Aorta (tissue), 5 donors: Measurements from ENCODE around the gene WDFY1. TPM values are rescaled to one million over a fixed set of nuclear protein-coding genes. Genes with fewer than 3 reads are reported as not detected.

ENCODE experiments used
- ATAC-seq: fragments of 200-7000 bp; cut with Tn5 transposase; one replicate; pipeline ENCODE4 v1.9.1; 2022; ENCODE audit warnings: moderate library complexity; ENCODE audit not compliant: low FRiP score
- DNase-seq, 2 donors: peaks; one replicate each; pipeline ENCODE4 v3.0.0-alpha.2; 2020
- H3K27ac ChIP-seq, 2 donors: one replicate each; pipeline ENCODE4 v1.5.1; 2013; ENCODE audit warnings: low read length in 2 of 2, mild to moderate bottlenecking in 2 of 2, moderate library complexity in 2 of 2, control low read depth in 1 of 2, inconsistent platforms in 1 of 2, low read depth in 1 of 2
- H3K27me3 ChIP-seq, 2 donors: one replicate each; pipeline ENCODE4 v1.6.1; 2013; ENCODE audit warnings: control low read depth in 1 of 2, low read length in 1 of 2, mild to moderate bottlenecking in 1 of 2, moderate library complexity in 1 of 2; ENCODE audit not compliant: insufficient read depth in 2 of 2, control insufficient read depth in 1 of 2
- H3K36me3 ChIP-seq, 2 donors: one replicate each; pipeline ENCODE4 v1.6.1; 2013; ENCODE audit warnings: control low read depth in 1 of 2, low read length in 1 of 2, mild to moderate bottlenecking in 1 of 2; ENCODE audit not compliant: insufficient read depth in 2 of 2, control insufficient read depth in 1 of 2
- H3K4me1 ChIP-seq, 2 donors: one replicate each; pipeline ENCODE4 v1.6.1; 2013; ENCODE audit warnings: low read length in 2 of 2, control low read depth in 1 of 2, mild to moderate bottlenecking in 1 of 2, moderate library complexity in 1 of 2; ENCODE audit not compliant: insufficient read depth in 2 of 2, control insufficient read depth in 1 of 2
- H3K4me3 ChIP-seq, 2 donors: one replicate each; pipeline ENCODE4 v1.5.1; 2013; ENCODE audit warnings: low read length in 2 of 2, control low read depth in 1 of 2, mild to moderate bottlenecking in 1 of 2
- H3K9me3 ChIP-seq: one replicate; pipeline ENCODE4 v1.6.1; 2013; ENCODE audit warnings: mild to moderate bottlenecking, low read length; ENCODE audit not compliant: control insufficient read depth
- WGBS, 2 donors: extraction: QIAGEN DNeasy Blood & Tissue Kit; methylation state at CpG; one replicate each; pipeline ENCODE4 v1.1.7; 2013; 5-methylcytosine and 5-hydroxymethylcytosine counted together
- intact Hi-C, 2 donors: fragments of 100-400 bp; cut with DNase I; formaldehyde crosslinking; loops; one replicate each; pipeline versions ENCODE4 v1.14.2 to v1.15.0; 2022
- polyA plus RNA-seq, 2 donors: library from polyadenylated mRNA; stranded (reverse); fragments of 200-250 nt; gene quantifications; one replicate each; pipeline ENCODE4 v1.2.3, GENCODE V29; 2013
- total RNA-seq, 2 donors: library from RNA; stranded (reverse); fragmentation: NEBNext Ultra II Directional; extraction: Animal tissue kit (Norgen Biotek cat#: 25700); gene quantifications; one replicate each; pipeline ENCODE4 v1.2.1, GENCODE V29; 2021
- donor health status: healthy with polysubstance abuse.
- donor health status: Bipolar disorder and iron deficiency.
- donor health status: DM: no; HTN: no; CAD: no.
- donor health status: DM: no; HTN: no; CAD: no.
- donor health status: DM: yes; HTN: yes; CAD: no.

The WDFY1 gene
- total and polyA plus RNA-seq, 4 donors: 17.4 to 56.5 (median 37.1) TPM

DNA sequence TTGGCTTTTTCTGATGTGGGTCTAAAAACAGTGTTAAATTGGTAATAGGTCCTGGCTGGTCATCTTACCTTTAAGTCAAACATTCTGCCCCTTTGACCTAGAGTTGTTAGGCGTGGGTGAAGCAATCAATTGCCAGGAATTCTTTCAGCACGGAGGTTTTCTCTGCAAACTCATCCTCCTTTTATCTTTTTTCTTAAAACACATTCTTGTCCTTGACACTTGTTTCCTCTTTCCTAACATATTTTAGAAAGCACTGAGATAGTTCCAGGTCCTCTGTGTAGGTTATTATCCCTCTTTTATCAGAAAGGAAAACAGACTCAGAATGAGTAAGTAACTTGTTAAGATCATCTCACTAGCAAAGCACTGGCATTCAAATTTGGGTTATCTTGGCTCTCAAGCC is 89.1 kb downstream of the WDFY1 start:
- H3K27ac ChIP-seq: no peak overlapping the region
- peaks cover 0 to 5% of the 10 kb centered on the region in 2 donors for H3K36me3 ChIP-seq
- intact Hi-C loops: no loop called here
- no peaks in the 10 kb centered on the region for H3K9me3 ChIP-seq
- 77 to 86% methylated on average over 2 of the region's 2 CpGs for WGBS, 2 donors
- no peaks in the 10 kb centered on the region for H3K27me3 ChIP-seq
- no peak overlapping the region for H3K4me3 ChIP-seq
- H3K4me1 ChIP-seq: peaks cover 0 to 1% of the 10 kb centered on the region in 2 donors
- no peak for ATAC-seq
- no peak for DNase-seq

DNA sequence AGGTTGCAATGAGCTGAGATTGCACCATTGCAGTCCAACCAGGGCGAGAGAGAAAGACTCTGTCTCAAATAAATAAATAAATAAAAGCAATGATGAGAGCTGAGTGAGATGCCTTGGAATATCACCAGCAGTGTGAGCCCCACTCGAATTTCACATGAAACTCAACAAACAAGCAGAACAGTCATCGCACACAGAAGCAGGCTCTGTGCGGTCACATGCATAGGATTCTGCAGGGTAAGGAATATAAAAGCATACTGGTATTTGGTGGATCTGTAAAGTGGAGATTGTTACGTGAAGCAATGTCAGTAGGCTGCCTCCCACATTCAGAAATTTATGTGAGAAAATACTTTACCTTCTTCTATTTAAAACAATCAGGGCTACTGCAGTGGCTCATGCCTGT is 89.7 kb downstream of the WDFY1 start:
- Histone ChIP-seq H3K27ac (no peak overlapping the region), H3K27me3 (no peaks in the 10 kb centered on the region), H3K4me3 (no peak overlapping the region), H3K4me1 (no peaks in the 10 kb centered on the region), H3K36me3 (peaks cover 0 to 5% of the 10 kb centered on the region in 2 donors), H3K9me3 (no peaks in the 10 kb centered on the region)
- intact Hi-C loops: no loop called here
- no peak for ATAC-seq
- WGBS, 2 donors: 87 to 89% methylated on average over 5 of the region's 5 CpGs
- no peak for DNase-seq

DNA sequence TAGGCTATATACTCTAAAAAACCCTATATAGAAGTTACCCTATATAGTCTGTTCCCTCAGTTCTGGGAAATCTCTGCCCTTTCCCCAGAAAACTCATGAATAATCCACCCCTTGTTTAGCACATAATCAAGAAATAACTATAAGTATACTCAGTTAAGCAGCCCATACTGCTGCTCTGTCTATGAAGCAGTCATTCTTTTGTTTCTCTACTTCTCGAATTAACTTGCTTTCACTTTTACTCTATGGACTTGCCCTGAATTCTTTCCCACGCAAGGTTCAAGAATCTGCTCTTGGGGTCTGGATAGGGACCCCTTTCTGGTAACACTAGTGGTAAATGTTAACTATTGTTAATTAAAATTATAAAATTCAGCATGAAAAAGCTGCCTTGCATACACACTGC is 90.4 kb downstream of the WDFY1 start:
- WGBS, 2 donors: 61 to 71% methylated on average over 2 of the region's 2 CpGs
- H3K4me1 ChIP-seq: no peaks in the 10 kb centered on the region
- no peak for DNase-seq
- H3K27ac ChIP-seq: no peak overlapping the region
- peaks cover 0 to 5% of the 10 kb centered on the region in 2 donors for H3K36me3 ChIP-seq
- no peak overlapping the region for H3K4me3 ChIP-seq
- no peaks in the 10 kb centered on the region for H3K9me3 ChIP-seq
- intact Hi-C loops: no loop called here
- H3K27me3 ChIP-seq: no peaks in the 10 kb centered on the region
- ATAC-seq: no peak

DNA sequence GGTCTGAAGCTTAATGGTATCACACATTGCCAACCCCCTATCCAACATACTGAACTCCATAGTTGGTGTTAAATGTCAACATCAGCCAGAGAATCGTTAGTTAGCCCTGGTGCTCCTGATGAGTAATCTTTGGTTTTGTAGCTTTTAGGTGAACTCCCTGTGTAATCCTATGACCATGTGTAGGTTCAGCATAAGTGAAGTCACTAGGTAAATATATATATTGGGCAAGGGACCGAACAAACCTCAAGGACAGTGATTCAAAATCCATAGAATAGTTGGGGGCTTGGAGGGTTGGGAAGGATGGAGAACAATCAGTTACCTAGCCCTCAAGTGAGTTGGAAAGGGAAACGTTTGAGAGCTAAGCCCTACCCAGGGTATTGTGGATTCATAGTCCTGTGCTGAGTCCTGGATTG is 91.7 kb downstream of the WDFY1 start:
- H3K4me1 ChIP-seq: no peaks in the 10 kb centered on the region
- H3K9me3 ChIP-seq: no peaks in the 10 kb centered on the region
- H3K4me3 ChIP-seq: no peak overlapping the region
- DNase-seq (no peak), ATAC-seq (no peak)
- peaks cover 0 to 5% of the 10 kb centered on the region in 2 donors for H3K36me3 ChIP-seq
- no peaks in the 10 kb centered on the region for H3K27me3 ChIP-seq
- WGBS, 2 donors: 91 to 93% methylated on average over 3 of the region's 3 CpGs
- no peak overlapping the region for H3K27ac ChIP-seq
- intact Hi-C loops: no loop called here

DNA sequence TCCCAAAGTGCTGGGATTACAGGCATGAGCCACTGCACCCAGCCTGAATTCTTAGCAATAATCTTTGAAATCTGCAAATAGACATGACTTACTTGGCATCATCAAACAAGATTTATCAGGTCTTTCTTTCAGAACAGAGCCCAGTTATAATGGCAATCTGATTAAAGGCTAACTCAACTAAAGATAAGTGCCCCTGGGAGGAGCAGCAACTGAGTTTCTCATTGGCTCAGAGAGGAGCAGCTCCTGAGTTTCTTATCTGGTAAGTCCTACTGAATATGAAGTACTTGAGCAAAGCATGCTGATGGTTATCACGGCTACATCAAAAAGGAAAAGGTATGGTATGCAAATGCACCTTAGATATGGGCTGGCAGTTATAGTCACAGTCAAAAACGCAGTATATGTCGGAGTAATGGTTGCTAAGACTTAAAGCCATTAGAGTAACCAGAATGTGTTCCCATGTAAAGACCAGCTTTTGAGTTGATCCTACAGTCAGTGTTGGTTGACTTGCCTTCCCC is 92.8 kb downstream of the WDFY1 start:
- Histone ChIP-seq H3K27ac (no peak overlapping the region), H3K4me1 (no peaks in the 10 kb centered on the region), H3K27me3 (no peaks in the 10 kb centered on the region), H3K36me3 (peaks cover 0 to 5% of the 10 kb centered on the region in 2 donors), H3K4me3 (no peak overlapping the region), H3K9me3 (no peaks in the 10 kb centered on the region)
- intact Hi-C loops: no loop called here
- ATAC-seq (no peak), DNase-seq (no peak)
- WGBS, 2 donors: 96 to 97% methylated on average over 3 of the region's 3 CpGs

DNA sequence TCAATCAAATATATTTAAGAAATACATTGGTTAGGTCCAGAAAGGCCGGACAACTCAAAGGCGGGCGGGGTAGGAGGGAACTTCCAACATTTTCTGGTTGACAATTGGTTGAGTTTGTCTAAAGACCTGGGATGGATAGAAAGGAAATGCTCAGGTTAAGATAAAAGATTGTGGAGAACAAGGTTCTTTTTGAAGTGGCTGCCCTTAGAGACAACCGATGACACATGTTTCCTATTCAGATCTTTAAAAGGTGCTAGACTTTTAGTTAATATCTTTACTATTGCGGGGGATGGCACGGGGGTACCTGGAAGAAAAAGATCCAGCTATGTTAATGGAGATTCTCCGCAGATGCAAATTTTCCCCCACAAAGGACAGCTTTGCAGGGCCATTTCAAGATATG is 97.7 kb downstream of the WDFY1 start:
- Histone ChIP-seq H3K36me3 (peaks cover 0 to 2% of the 10 kb centered on the region in 2 donors), H3K9me3 (no peaks in the 10 kb centered on the region), H3K4me3 (no peak overlapping the region), H3K4me1 (no peaks in the 10 kb centered on the region), H3K27ac (no peak overlapping the region), H3K27me3 (no peaks in the 10 kb centered on the region)
- DNase-seq (no peak), ATAC-seq (no peak)
- WGBS, 2 donors: 96 to 98% methylated on average over 7 of the region's 7 CpGs
- intact Hi-C loops: no loop called here

DNA sequence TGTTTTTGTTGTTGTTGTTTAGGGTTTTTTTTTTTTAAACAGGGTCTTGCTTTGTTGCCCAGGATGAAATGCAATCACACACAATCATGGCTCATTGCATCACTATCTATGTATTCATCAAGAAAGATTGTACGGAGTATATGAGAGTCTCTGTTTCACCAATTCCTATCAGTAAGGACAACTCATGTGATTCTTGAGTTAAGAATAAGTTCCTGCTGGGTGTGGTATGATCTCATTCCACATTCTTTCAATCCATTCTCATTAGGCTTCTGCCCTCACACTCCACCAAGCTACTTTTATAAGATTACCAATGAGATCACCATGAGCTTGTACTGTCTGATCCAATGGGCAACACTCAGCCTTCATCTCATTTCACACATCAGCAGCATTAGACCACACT is 98.6 kb downstream of the WDFY1 start:
- 90 to 91% methylated on average over 1 of the region's 1 CpG for WGBS, 2 donors
- H3K27ac ChIP-seq: no peak overlapping the region
- DNase-seq (no peak), ATAC-seq (no peak)
- peaks cover 0 to 2% of the 10 kb centered on the region in 2 donors for H3K36me3 ChIP-seq
- H3K4me1 ChIP-seq: no peaks in the 10 kb centered on the region
- H3K9me3 ChIP-seq: no peaks in the 10 kb centered on the region
- H3K4me3 ChIP-seq: no peak overlapping the region
- intact Hi-C loops: no loop called here
- no peaks in the 10 kb centered on the region for H3K27me3 ChIP-seq

DNA sequence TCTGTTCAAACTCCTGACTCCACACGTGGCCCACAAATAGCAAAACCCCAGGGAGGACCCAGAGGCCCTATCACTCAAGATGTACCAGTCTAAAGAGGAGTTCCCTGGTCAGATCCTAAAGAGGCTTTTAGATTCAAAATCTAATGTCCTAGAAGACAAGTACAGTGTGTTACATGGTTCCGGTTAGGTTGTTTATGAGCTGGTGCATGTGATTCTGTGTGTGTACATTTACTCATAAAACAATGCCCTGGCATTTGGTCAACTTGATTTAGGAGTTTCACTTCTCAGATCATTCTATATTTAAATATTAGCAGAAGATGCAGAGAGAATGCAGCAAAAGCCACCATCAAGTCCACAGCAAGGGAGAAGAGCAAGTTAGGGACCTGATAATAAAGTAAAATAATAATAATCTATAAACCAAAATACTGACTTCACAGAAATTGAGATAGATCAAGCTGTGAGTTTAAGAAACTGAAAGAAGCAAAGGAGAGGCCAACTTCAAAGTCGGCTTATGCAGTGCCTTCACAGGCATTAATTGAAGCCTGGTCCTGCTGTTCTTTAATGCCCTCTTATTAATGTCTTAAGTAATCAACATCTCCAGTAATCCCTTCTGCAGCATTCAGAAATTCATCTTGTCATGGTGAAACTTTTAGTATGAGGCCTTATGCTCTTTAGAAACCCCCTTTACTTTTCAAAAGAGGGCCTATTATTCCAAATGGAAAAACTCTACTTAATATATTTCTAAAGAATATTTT is 103.5 kb downstream of the WDFY1 start:
- Histone ChIP-seq H3K4me3 (no peak overlapping the region), H3K9me3 (no peaks in the 10 kb centered on the region), H3K4me1 (no peaks in the 10 kb centered on the region), H3K27me3 (no peaks in the 10 kb centered on the region), H3K36me3 (peaks cover 0 to 2% of the 10 kb centered on the region in 2 donors), H3K27ac (no peak overlapping the region)
- DNase-seq (no peak), ATAC-seq (no peak)
- 75 to 81% methylated on average over 3 of the region's 3 CpGs for WGBS, 2 donors
- intact Hi-C loops: no loop called here
